ENCODE measurements around the gene MNAT1.
"Not testable (repeated sequence)": the region's sequence is repeated elsewhere in the genome, so short reads cannot be mapped to it uniquely, and the experiment has no call there.

The MNAT1 gene

GRCh38 chr14:60882219-60882618 is 147.7 kb downstream of the MNAT1 start:
- no peak for DNase-seq (ENCODE audit: low read depth in 2 of 2)

GRCh38 chr14:60884134-60884533 is 149.6 kb downstream of the MNAT1 start:
- no peak for DNase-seq (ENCODE audit: low read depth in 2 of 2)

- not testable (repeated sequence) for DNase-seq (ENCODE audit: low read depth in 2 of 2)
Measured at GRCh38 chr14:60890636-60891035, 156.1 kb downstream of the MNAT1 start.

- DNase-seq (ENCODE audit: low read depth in 2 of 2): no peak
Measured at GRCh38 chr14:60893911-60894310, 159.3 kb downstream of the MNAT1 start.

GRCh38 chr14:60904381-60904780 is 169.8 kb downstream of the MNAT1 start:
- no peak for DNase-seq (ENCODE audit: low read depth in 2 of 2)

- no peak for DNase-seq (ENCODE audit: low read depth in 2 of 2)
Measured at GRCh38 chr14:60905923-60906322, 171.4 kb downstream of the MNAT1 start.

GRCh38 chr14:60915781-60916180 is 181.2 kb downstream of the MNAT1 start:
- DNase-seq (ENCODE audit: low read depth in 2 of 2): no peak

GRCh38 chr14:60922050-60922449 is 187.5 kb downstream of the MNAT1 start:
- no peak for DNase-seq (ENCODE audit: low read depth in 2 of 2)

- DNase-seq (ENCODE audit: low read depth in 2 of 2): no peak
Measured at GRCh38 chr14:60925286-60925685, 190.7 kb downstream of the MNAT1 start.

- no peak for DNase-seq (ENCODE audit: low read depth in 2 of 2)
Measured at GRCh38 chr14:60926002-60926401, 191.4 kb downstream of the MNAT1 start.

- DNase-seq (ENCODE audit: low read depth in 2 of 2): no peak
Measured at GRCh38 chr14:60931218-60931617, 196.7 kb downstream of the MNAT1 start.

- DNase-seq (ENCODE audit: low read depth in 2 of 2): no peak
Measured at GRCh38 chr14:60933920-60934655, 199.5 kb downstream of the MNAT1 start.

GRCh38 chr14:60935319-60935718 is 200.8 kb downstream of the MNAT1 start:
- DNase-seq (ENCODE audit: low read depth in 2 of 2): no peak

- no peak for DNase-seq (ENCODE audit: low read depth in 2 of 2)
Measured at GRCh38 chr14:60943637-60944032, 209.1 kb downstream of the MNAT1 start.

GRCh38 chr14:60944204-60944603 is 209.6 kb downstream of the MNAT1 start:
- no peak for DNase-seq (ENCODE audit: low read depth in 2 of 2)

GRCh38 chr14:60945984-60946383 is 211.4 kb downstream of the MNAT1 start:
- DNase-seq (ENCODE audit: low read depth in 2 of 2): no peak

GRCh38 chr14:60946773-60947172 is 212.2 kb downstream of the MNAT1 start:
- no peak for DNase-seq (ENCODE audit: low read depth in 2 of 2)

- no peak for DNase-seq (ENCODE audit: low read depth in 2 of 2)
Measured at GRCh38 chr14:60951776-60952435, 217.3 kb downstream of the MNAT1 start.

- no peak for DNase-seq (ENCODE audit: low read depth in 2 of 2)
Measured at GRCh38 chr14:60956202-60956601, 221.6 kb downstream of the MNAT1 start.

GRCh38 chr14:60956632-60957031 is 222.1 kb downstream of the MNAT1 start:
- DNase-seq (ENCODE audit: low read depth in 2 of 2): no peak

- DNase-seq (ENCODE audit: low read depth in 2 of 2): no peak
Measured at GRCh38 chr14:60958146-60958545, 223.6 kb downstream of the MNAT1 start.

- no peak for DNase-seq (ENCODE audit: low read depth in 2 of 2)
Measured at GRCh38 chr14:60963761-60964160, 229.2 kb downstream of the MNAT1 start.

GRCh38 chr14:60964904-60965303 is 230.3 kb downstream of the MNAT1 start:
- DNase-seq (ENCODE audit: low read depth in 2 of 2): no peak

- DNase-seq (ENCODE audit: low read depth in 2 of 2): no peak
Measured at GRCh38 chr14:60965402-60965801, 230.8 kb downstream of the MNAT1 start.
